AG09319 (cell line): ENCODE results near the gene DMTF1.
"Not testable (repeated sequence)": the region's sequence is repeated elsewhere in the genome, so short reads cannot be mapped to it uniquely, and the experiment has no call there.

Source experiments
- DNase-seq: peaks from one replicate; pipeline ENCODE4 v3.0.0-alpha.2; 2010; ENCODE audit warnings: low read depth; ENCODE audit errors: extremely low read depth
- CTCF ChIP-seq: IDR thresholded peaks from 2 replicates; pipeline ENCODE4 v1.5.1; 2011; ENCODE audit warnings: low read depth, mild to moderate bottlenecking, inconsistent platforms, low read length, moderate library complexity

The DMTF1 gene

GRCh38 chr7:87192784-87193487 is 40.7 kb downstream of the DMTF1 start:
- no peak for TF ChIP-seq CTCF
- DNase-seq = no peak

GRCh38 chr7:87193912-87194311 is 41.7 kb downstream of the DMTF1 start:
- DNase-seq = no peak
- no peak for TF ChIP-seq CTCF

GRCh38 chr7:87199241-87199640 is 47.0 kb downstream of the DMTF1 start:
- no peak for TF ChIP-seq CTCF
- DNase-seq = no peak

GRCh38 chr7:87199700-87200450 is 47.6 kb downstream of the DMTF1 start:
- DNase-seq = no peak

GRCh38 chr7:87202208-87202607 is 50.0 kb downstream of the DMTF1 start:
- DNase-seq = no peak
- TF ChIP-seq CTCF = no peak

More at GRCh38 chr7:87199700-87200450, 47.6 kb downstream of the DMTF1 start:
- TF ChIP-seq CTCF = no peak

GRCh38 chr7:87202705-87203104 is 50.5 kb downstream of the DMTF1 start:
- no peak for DNase-seq
- TF ChIP-seq CTCF = no peak

GRCh38 chr7:87203929-87204328 is 51.7 kb downstream of the DMTF1 start:
- DNase-seq = not testable (repeated sequence)

- DNase-seq = no peak
- no peak for TF ChIP-seq CTCF
Observed at GRCh38 chr7:87204933-87205332, 52.7 kb downstream of the DMTF1 start.

GRCh38 chr7:87205701-87206100 is 53.4 kb downstream of the DMTF1 start:
- DNase-seq = not testable (repeated sequence)
